NCI-H2029 (cell line): ENCODE results near the gene VDAC1.
"Not testable (repeated sequence)": the region's sequence is repeated elsewhere in the genome, so short reads cannot be mapped to it uniquely, and the experiment has no call there.

Experiments
- DNase-seq: peaks from one replicate; lab custom pipeline; 2025; lab: John Stamatoyannopoulos, UW

The VDAC1 gene

GRCh38 chr5:133995341-133995740, 9.4 kb downstream of the VDAC1 start:
- DNase-seq = no peak

- DNase-seq = no peak
Observed at GRCh38 chr5:133994990-133995333, 9.8 kb downstream of the VDAC1 start.

GRCh38 chr5:133994297-133994989, 10.3 kb downstream of the VDAC1 start:
- DNase-seq = no peak

GRCh38 chr5:133993185-133993936, 11.4 kb downstream of the VDAC1 start:
- peak; percentile 56 for DNase-seq

GRCh38 chr5:133992429-133993155, 12.2 kb downstream of the VDAC1 start:
- peak; percentile 50 for DNase-seq

GRCh38 chr5:133991171-133991910, 13.4 kb downstream of the VDAC1 start:
- no peak for DNase-seq

- peak; percentile 83 for DNase-seq
Observed at GRCh38 chr5:133990396-133990795, 14.4 kb downstream of the VDAC1 start.

- no peak for DNase-seq
Observed at GRCh38 chr5:133985540-133986180, 19.1 kb downstream of the VDAC1 start.

- no peak for DNase-seq
Observed at GRCh38 chr5:133983674-133984073, 21.1 kb downstream of the VDAC1 start.

- no peak for DNase-seq
Observed at GRCh38 chr5:133981714-133982113, 23.1 kb downstream of the VDAC1 start.

- DNase-seq = no peak
Observed at GRCh38 chr5:133980652-133981051, 24.1 kb downstream of the VDAC1 start.

- DNase-seq = no peak
Observed at GRCh38 chr5:133978943-133979342, 25.8 kb downstream of the VDAC1 start.

GRCh38 chr5:133977858-133978257, 26.9 kb downstream of the VDAC1 start:
- DNase-seq = no peak

GRCh38 chr5:133977161-133977787, 27.5 kb downstream of the VDAC1 start:
- DNase-seq = peak; percentile 53

- DNase-seq = not testable (repeated sequence)
Observed at GRCh38 chr5:133975546-133975945, 29.2 kb downstream of the VDAC1 start.

- no peak for DNase-seq
Observed at GRCh38 chr5:133974142-133974541, 30.6 kb downstream of the VDAC1 start.

- no peak for DNase-seq
Observed at GRCh38 chr5:133970325-133970909, 34.4 kb downstream of the VDAC1 start.

- no peak for DNase-seq
Observed at GRCh38 chr5:133969654-133970324, 35.0 kb downstream of the VDAC1 start.

- peak; percentile 95 for DNase-seq
Observed at GRCh38 chr5:133968204-133968980, 36.4 kb downstream of the VDAC1 start, which contains the start of gene C5orf15. TSS of gene C5orf15 (minus strand) at chr5:133968625. CDS start at chr5:133968584, 41 bp downstream.
